ENCODE data around the gene INPP5D. TPM values are rescaled to one million over a fixed set of nuclear protein-coding genes. Genes with fewer than 3 reads are reported as not detected.

Gene INPP5D
- total RNA-seq, 1 donor: under 0.01 TPM

DNA sequence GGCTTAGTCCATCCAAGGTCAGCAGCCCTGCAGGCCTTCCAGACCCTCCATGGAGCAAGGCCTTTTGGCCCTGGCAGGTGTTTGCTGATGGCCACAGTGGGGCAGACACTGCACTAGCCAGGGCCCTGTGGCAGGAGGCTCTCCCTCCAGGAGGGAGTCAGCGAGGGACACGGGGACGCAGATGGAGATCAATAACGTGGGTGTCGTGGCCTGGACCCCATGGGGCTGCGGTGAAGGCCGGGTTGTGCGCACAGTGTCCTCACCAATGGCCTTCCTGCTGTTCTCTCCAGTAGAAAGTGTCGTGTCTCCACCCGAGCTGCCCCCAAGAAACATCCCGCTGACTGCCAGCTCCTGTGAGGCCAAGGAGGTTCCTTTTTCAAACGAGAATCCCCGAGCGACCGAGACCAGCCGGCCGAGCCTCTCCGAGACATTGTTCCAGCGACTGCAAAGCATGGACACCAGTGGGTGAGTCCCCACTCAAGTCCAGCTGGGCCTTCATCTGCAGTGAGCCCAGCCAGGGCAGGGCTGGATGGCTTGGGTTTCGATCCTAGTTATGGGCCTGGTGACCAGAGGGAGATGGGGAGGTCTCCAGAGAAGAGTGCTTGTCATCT is 65.4 kb downstream of the INPP5D start:
- Histone ChIP-seq H3K27ac (ENCODE audit: low read depth, low read length) (no peak overlapping the region), H3K4me1 (ENCODE audit: insufficient read depth, low read length) (no peaks in the 10 kb centered on the region), H4K20me1 (ENCODE audit: insufficient read depth, low read length) (no peaks in the 10 kb centered on the region), H3K79me2 (ENCODE audit: insufficient read depth, low read length) (no peaks in the 10 kb centered on the region), H3K4me2 (ENCODE audit: insufficient read depth, low read length) (no peak overlapping the region), H3K36me3 (ENCODE audit: insufficient read depth, low read length) (no peaks in the 10 kb centered on the region), H3K27me3 (ENCODE audit: insufficient read depth, low read length) (peaks cover 4% of the 10 kb centered on the region), H3K9me3 (ENCODE audit: low read depth, low read length) (no peaks in the 10 kb centered on the region), H2AFZ (ENCODE audit: low read length) (no peak overlapping the region), H3K4me3 (ENCODE audit: insufficient read depth, low read length) (no peak overlapping the region)
- DNase-seq (ENCODE audit: insufficient read length, low spot score, missing footprints): no peak
- TF ChIP-seq, protein P1, sequence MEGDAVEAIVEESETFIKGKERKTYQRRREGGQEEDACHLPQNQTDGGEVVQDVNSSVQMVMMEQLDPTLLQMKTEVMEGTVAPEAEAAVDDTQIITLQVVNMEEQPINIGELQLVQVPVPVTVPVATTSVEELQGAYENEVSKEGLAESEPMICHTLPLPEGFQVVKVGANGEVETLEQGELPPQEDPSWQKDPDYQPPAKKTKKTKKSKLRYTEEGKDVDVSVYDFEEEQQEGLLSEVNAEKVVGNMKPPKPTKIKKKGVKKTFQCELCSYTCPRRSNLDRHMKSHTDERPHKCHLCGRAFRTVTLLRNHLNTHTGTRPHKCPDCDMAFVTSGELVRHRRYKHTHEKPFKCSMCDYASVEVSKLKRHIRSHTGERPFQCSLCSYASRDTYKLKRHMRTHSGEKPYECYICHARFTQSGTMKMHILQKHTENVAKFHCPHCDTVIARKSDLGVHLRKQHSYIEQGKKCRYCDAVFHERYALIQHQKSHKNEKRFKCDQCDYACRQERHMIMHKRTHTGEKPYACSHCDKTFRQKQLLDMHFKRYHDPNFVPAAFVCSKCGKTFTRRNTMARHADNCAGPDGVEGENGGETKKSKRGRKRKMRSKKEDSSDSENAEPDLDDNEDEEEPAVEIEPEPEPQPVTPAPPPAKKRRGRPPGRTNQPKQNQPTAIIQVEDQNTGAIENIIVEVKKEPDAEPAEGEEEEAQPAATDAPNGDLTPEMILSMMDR (IDR thresholded peaks at IDR 0.05; ENCODE audit: extremely low read depth, low read depth, low read length): no peak

DNA sequence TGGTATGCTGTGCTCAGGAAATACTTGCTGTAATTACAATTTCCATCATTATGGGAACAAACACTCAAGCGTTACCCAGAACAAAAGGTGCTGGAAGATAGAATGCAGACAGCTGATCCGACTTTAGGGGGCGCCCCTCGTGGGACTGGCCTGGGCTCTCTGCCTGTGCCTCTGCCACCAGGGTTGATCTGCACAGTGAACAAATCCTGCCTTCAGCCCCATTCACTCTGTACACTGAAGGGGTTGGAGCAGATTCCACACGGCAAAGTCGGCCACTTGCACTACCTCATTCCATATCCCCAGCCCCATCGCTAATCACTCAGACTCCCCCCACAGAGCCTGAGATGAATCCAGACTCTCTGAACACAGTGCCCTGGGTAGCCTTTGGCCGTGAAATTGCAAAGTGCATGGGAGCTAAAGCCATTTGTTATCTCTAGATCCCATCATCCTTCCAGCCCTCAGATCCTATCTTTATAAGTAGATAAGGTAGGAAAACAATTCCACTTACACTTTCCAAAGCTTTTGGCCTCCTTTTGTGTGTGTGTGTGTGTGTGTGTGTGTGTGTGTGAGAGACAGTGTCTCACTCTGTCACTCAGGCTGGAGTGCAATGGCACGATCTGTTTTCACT is 69.3 kb downstream of the INPP5D start:
- no peak overlapping the region for H3K4me2 ChIP-seq (ENCODE audit: insufficient read depth, low read length)
- no peak for DNase-seq (ENCODE audit: insufficient read length, low spot score, missing footprints)
- H3K36me3 ChIP-seq (ENCODE audit: insufficient read depth, low read length): no peaks in the 10 kb centered on the region
- H3K27me3 ChIP-seq (ENCODE audit: insufficient read depth, low read length): peaks cover 7% of the 10 kb centered on the region
- H3K4me1 ChIP-seq (ENCODE audit: insufficient read depth, low read length): no peaks in the 10 kb centered on the region
- TF ChIP-seq, protein P1 (IDR thresholded peaks at IDR 0.05; ENCODE audit: extremely low read depth, low read depth, low read length): peak; percentile 20
- H3K27ac ChIP-seq (ENCODE audit: low read depth, low read length): no peak overlapping the region
- H4K20me1 ChIP-seq (ENCODE audit: insufficient read depth, low read length): no peaks in the 10 kb centered on the region
- H3K79me2 ChIP-seq (ENCODE audit: insufficient read depth, low read length): no peaks in the 10 kb centered on the region
- H3K4me3 ChIP-seq (ENCODE audit: insufficient read depth, low read length): no peak overlapping the region
- H2AFZ ChIP-seq (ENCODE audit: low read length): no peak overlapping the region
- H3K9me3 ChIP-seq (ENCODE audit: low read depth, low read length): no peaks in the 10 kb centered on the region

DNA sequence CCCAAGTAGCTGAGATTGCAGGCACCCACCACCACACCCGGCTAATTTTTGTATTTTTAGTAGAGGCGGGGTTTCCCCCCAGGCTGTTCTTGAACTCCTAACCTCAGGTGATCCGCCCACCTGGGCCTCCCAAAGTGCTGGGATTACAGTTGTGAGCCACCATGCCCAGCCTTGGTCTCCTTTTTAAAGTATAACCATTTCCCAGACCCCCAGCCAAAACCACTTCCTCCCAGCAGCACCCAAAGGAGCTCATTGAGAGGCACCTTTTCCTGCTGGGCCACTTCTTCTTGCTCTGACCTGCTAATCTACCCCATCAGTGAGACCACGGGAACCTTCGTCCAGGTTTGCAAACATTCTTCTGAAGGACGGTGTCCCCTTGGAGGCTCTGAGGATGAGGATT is 69.9 kb downstream of the INPP5D start:
- H3K27me3 ChIP-seq (ENCODE audit: insufficient read depth, low read length): peaks cover 7% of the 10 kb centered on the region
- TF ChIP-seq, protein P1 (IDR thresholded peaks at IDR 0.05; ENCODE audit: extremely low read depth, low read depth, low read length): no peak

DNA sequence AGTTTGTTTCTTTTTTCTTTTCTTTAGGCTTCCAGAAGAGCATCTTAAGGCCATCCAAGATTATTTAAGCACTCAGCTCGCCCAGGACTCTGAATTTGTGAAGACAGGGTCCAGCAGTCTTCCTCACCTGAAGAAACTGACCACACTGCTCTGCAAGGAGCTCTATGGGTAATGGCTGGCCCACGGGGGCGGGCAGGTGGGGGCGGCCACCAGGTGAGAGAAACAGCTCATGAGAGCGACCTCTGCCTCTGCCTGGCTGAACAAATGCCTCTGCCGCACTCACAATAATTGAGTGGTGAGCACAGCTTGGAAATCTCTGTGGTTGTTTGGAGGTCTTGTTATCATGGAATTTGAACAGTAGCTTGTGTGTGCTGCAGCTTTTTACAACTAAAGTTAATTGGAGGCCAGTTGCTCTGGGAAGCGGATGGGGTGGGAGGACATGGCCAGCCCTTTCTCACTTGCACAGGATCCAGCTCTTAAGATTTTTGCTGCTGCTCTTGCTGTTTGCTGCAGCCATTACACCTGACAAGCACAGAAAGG is 70.4 kb downstream of the INPP5D start:
- H3K36me3 ChIP-seq (ENCODE audit: insufficient read depth, low read length): no peaks in the 10 kb centered on the region
- no peak overlapping the region for H3K4me2 ChIP-seq (ENCODE audit: insufficient read depth, low read length)
- no peaks in the 10 kb centered on the region for H3K4me1 ChIP-seq (ENCODE audit: insufficient read depth, low read length)
- H2AFZ ChIP-seq (ENCODE audit: low read length): no peak overlapping the region
- TF ChIP-seq, protein P1 (IDR thresholded peaks at IDR 0.05; ENCODE audit: extremely low read depth, low read depth, low read length): no peak
- no peaks in the 10 kb centered on the region for H4K20me1 ChIP-seq (ENCODE audit: insufficient read depth, low read length)
- H3K79me2 ChIP-seq (ENCODE audit: insufficient read depth, low read length): no peaks in the 10 kb centered on the region
- DNase-seq (ENCODE audit: insufficient read length, low spot score, missing footprints): no peak
- H3K27ac ChIP-seq (ENCODE audit: low read depth, low read length): no peak overlapping the region
- H3K9me3 ChIP-seq (ENCODE audit: low read depth, low read length): no peaks in the 10 kb centered on the region
- H3K27me3 ChIP-seq (ENCODE audit: insufficient read depth, low read length): peaks cover 7% of the 10 kb centered on the region
- no peak overlapping the region for H3K4me3 ChIP-seq (ENCODE audit: insufficient read depth, low read length)

More for the DNA sequence above, 69.9 kb downstream of the INPP5D start:
- H3K4me1 ChIP-seq (ENCODE audit: insufficient read depth, low read length): no peaks in the 10 kb centered on the region
- DNase-seq (ENCODE audit: insufficient read length, low spot score, missing footprints): no peak
- no peaks in the 10 kb centered on the region for H4K20me1 ChIP-seq (ENCODE audit: insufficient read depth, low read length)
- no peaks in the 10 kb centered on the region for H3K9me3 ChIP-seq (ENCODE audit: low read depth, low read length)
- no peak overlapping the region for H3K27ac ChIP-seq (ENCODE audit: low read depth, low read length)
- no peaks in the 10 kb centered on the region for H3K79me2 ChIP-seq (ENCODE audit: insufficient read depth, low read length)
- no peaks in the 10 kb centered on the region for H3K36me3 ChIP-seq (ENCODE audit: insufficient read depth, low read length)
- no peak overlapping the region for H3K4me3 ChIP-seq (ENCODE audit: insufficient read depth, low read length)
- no peak overlapping the region for H2AFZ ChIP-seq (ENCODE audit: low read length)
- no peak overlapping the region for H3K4me2 ChIP-seq (ENCODE audit: insufficient read depth, low read length)
